CD4-positive, alpha-beta T cell treated with Interleukin-6 at 100 ng/mL for 8 hours (primary cell): ENCODE data around the gene FLOT2.
"Not testable (repeated sequence)": the region's sequence is repeated elsewhere in the genome, so short reads cannot be mapped to it uniquely, and the experiment has no call there.

ENCODE experiments used
- DNase-seq: peaks from one replicate; pipeline ENCODE4 v3.0.0-alpha.2; 2020; ENCODE audit warnings: mixed read lengths, low spot score

Gene FLOT2

GRCh38 chr17:28916302-28916934 lies 18.9 kb upstream of the FLOT2 start:
- DNase-seq, result peak; percentile 50

- DNase-seq, result no peak
These were observed 15.4 kb upstream of the FLOT2 start for GRCh38 chr17:28912938-28913333.

GRCh38 chr17:28912281-28912937 lies 14.9 kb upstream of the FLOT2 start:
- DNase-seq, result no peak

GRCh38 chr17:28911411-28912045 lies 14.0 kb upstream of the FLOT2 start:
- no peak for DNase-seq

GRCh38 chr17:28910534-28910933 lies 13.0 kb upstream of the FLOT2 start:
- no peak for DNase-seq

GRCh38 chr17:28908640-28909167 lies 11.2 kb upstream of the FLOT2 start:
- no peak for DNase-seq

GRCh38 chr17:28907709-28908475 lies 10.4 kb upstream of the FLOT2 start:
- DNase-seq, result no peak

- no peak for DNase-seq
These were observed 9.3 kb upstream of the FLOT2 start for GRCh38 chr17:28906706-28907438.

GRCh38 chr17:28906276-28906675 lies 8.7 kb upstream of the FLOT2 start:
- no peak for DNase-seq

GRCh38 chr17:28904800-28905199 lies 7.3 kb upstream of the FLOT2 start:
- no peak for DNase-seq

- DNase-seq, result not testable (repeated sequence)
These were observed 6.0 kb upstream of the FLOT2 start for GRCh38 chr17:28903546-28903841.

- DNase-seq, result peak; percentile 96
These were observed 5.4 kb upstream of the FLOT2 start, which contains the start of gene DHRS13 for GRCh38 chr17:28902819-28903545. DHRS13 (minus strand) TSS chr17:28903079; CDS start chr17:28902944, 135 bp downstream.

GRCh38 chr17:28901866-28902818 lies 4.6 kb upstream of the FLOT2 start:
- peak; percentile 55 for DNase-seq

- DNase-seq, result no peak
These were observed 3.6 kb upstream of the FLOT2 start for GRCh38 chr17:28900986-28901726.

- no peak for DNase-seq
These were observed 1.8 kb upstream of the FLOT2 start for GRCh38 chr17:28899212-28899815.

- no peak for DNase-seq
These were observed 1.0 kb upstream of the FLOT2 start for GRCh38 chr17:28898527-28898955.

GRCh38 chr17:28897769-28898526 lies 415 bp upstream of the FLOT2 start:
- peak; percentile 26 for DNase-seq

- no peak for DNase-seq
These were observed 1.0 kb downstream of the FLOT2 start for GRCh38 chr17:28896491-28896883.
